HL-60 (cell line): ENCODE results near the gene PRND.

Experiments used
- DNase-seq, 2 experiments: peaks; one replicate each; pipeline ENCODE4 v3.0.0-alpha.2; 2010 to 2020; ENCODE audit warnings: low read depth in 1 of 2, low spot score in 1 of 2
- H3K27ac ChIP-seq: fragments of 250-450 bp; sonication (Bioruptor Pico); replicated peaks from 2 replicates; pipeline ENCODE4 v1.5.1; 2020; ENCODE audit warnings: mild to moderate bottlenecking, moderate library complexity
- H3K27me3 ChIP-seq: fragments of 250-450 bp; sonication (Bioruptor Pico); 2 replicates; pipeline ENCODE4 v1.5.1; 2021; ENCODE audit warnings: mild to moderate bottlenecking, moderate library complexity; ENCODE audit not compliant: insufficient read depth, poor library complexity, severe bottlenecking
- H3K4me3 ChIP-seq: replicated peaks from 2 replicates; pipeline ENCODE4 v1.5.1; 2011; ENCODE audit warnings: mild to moderate bottlenecking, control low read depth, low read length; ENCODE audit not compliant: insufficient read depth
- CTCF ChIP-seq: IDR thresholded peaks from one replicate; pipeline ENCODE4 v1.5.1; 2011; ENCODE audit warnings: low read length, control low read depth, inconsistent platforms; ENCODE audit not compliant: insufficient read depth
- GABPA ChIP-seq: IDR thresholded peaks from 2 replicates; pipeline ENCODE4 v1.6.1; 2012; ENCODE audit warnings: low read depth
- POLR2AphosphoS5 ChIP-seq: IDR thresholded peaks from 2 replicates; pipeline ENCODE4 v1.6.1; 2012; ENCODE audit warnings: low read depth
- SPI1 ChIP-seq: IDR thresholded peaks from 2 replicates; pipeline ENCODE4 v1.6.1; 2012; ENCODE audit warnings: low read depth, mild to moderate bottlenecking, borderline replicate concordance
- TF ChIP-seq, protein P1 (sequence below): IDR thresholded peaks from 2 replicates; pipeline ENCODE4 v1.6.1; 2012; ENCODE audit warnings: low read depth; ENCODE audit not compliant: insufficient replicate concordance

Gene PRND

DNA sequence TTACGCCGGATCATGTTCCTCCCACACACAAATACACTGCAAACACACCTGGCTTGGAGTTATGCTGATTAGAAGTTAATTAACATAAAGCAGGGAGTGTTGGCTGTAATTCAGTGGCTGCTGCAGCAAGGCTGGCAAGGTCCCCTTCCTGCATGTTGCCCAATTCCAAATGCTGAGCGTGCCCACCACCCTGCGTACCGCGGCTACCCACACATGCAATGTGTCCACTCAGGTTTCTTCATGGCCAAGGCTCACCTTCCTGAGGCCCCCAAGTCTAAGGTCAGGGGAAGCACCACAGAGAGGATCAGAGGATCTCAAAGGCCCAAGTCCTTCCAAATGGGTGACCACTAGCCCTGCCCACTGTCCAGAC lies 11.6 kb upstream of the PRND start:
- no peak for DNase-seq
- no peak overlapping the region for H3K27ac ChIP-seq
- TF ChIP-seq GABPA (no peak), SPI1 (no peak), CTCF (no peak), POLR2AphosphoS5 (no peak)
- TF ChIP-seq, protein P1, sequence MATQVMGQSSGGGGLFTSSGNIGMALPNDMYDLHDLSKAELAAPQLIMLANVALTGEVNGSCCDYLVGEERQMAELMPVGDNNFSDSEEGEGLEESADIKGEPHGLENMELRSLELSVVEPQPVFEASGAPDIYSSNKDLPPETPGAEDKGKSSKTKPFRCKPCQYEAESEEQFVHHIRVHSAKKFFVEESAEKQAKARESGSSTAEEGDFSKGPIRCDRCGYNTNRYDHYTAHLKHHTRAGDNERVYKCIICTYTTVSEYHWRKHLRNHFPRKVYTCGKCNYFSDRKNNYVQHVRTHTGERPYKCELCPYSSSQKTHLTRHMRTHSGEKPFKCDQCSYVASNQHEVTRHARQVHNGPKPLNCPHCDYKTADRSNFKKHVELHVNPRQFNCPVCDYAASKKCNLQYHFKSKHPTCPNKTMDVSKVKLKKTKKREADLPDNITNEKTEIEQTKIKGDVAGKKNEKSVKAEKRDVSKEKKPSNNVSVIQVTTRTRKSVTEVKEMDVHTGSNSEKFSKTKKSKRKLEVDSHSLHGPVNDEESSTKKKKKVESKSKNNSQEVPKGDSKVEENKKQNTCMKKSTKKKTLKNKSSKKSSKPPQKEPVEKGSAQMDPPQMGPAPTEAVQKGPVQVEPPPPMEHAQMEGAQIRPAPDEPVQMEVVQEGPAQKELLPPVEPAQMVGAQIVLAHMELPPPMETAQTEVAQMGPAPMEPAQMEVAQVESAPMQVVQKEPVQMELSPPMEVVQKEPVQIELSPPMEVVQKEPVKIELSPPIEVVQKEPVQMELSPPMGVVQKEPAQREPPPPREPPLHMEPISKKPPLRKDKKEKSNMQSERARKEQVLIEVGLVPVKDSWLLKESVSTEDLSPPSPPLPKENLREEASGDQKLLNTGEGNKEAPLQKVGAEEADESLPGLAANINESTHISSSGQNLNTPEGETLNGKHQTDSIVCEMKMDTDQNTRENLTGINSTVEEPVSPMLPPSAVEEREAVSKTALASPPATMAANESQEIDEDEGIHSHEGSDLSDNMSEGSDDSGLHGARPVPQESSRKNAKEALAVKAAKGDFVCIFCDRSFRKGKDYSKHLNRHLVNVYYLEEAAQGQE: no peak
- H3K27me3 ChIP-seq: peaks cover 2% of the 10 kb centered on the region
- no peak overlapping the region for H3K4me3 ChIP-seq

DNA sequence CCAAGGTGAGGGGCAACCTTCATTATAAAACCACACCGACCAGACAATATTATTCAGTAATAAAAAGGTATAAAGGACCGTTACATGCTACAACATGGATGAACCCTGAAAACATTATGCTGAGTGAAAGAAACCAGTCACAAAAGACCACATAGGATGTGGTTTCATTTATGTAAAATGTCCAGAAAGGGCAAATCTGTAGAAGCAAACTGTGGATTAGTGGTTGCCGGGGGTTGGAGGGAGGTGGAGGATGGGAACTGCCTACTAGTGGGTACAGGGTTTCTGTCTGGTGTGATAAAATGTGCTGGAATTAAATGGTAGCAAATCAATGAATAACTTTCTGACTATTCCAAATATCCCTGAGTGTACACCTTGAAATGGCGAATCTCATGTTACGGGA lies 10.2 kb upstream of the PRND start:
- DNase-seq: no peak
- TF ChIP-seq CTCF: no peak
- no peak for TF ChIP-seq GABPA
- no peak for TF ChIP-seq SPI1
- TF ChIP-seq, protein P1: no peak
- TF ChIP-seq POLR2AphosphoS5: no peak
- H3K27me3 ChIP-seq: peaks cover 2% of the 10 kb centered on the region
- no peak overlapping the region for H3K4me3 ChIP-seq
- H3K27ac ChIP-seq: no peak overlapping the region

GRCh38 chr20:4713401-4713800 lies 8.3 kb upstream of the PRND start:
- H3K4me3 ChIP-seq: no peak overlapping the region
- DNase-seq: no peak
- peaks cover 2% of the 10 kb centered on the region for H3K27me3 ChIP-seq
- TF ChIP-seq GABPA (no peak), CTCF (no peak), POLR2AphosphoS5 (no peak), SPI1 (no peak)
- TF ChIP-seq, protein P1: no peak
- no peak overlapping the region for H3K27ac ChIP-seq
